Thoracic aorta (tissue), 2 donors: ENCODE data around the gene CMIP. TPM values are rescaled to one million over a fixed set of nuclear protein-coding genes. Genes with fewer than 3 reads are reported as not detected.

Experiments
- ATAC-seq: fragments of 150-250 bp; one replicate; pipeline ENCODE4 v1.8.0; 2017; ENCODE audit warnings: low read depth; ENCODE audit not compliant: insufficient number of reproducible peaks, low FRiP score
- DNase-seq: peaks from one replicate; pipeline ENCODE4 v3.0.0-alpha.2; 2020; ENCODE audit warnings: low spot score
- H3K27ac ChIP-seq, 2 donors: fragments of 200-600 bp; sonication (generic); 1 replicate in 1 of 2; 2 replicates in 1 of 2; pipeline ENCODE4 v1.5.1; 2016; ENCODE audit warnings: mild to moderate bottlenecking in 2 of 2, moderate library complexity in 2 of 2
- H3K27me3 ChIP-seq: fragments of 200-600 bp; sonication (generic); replicated peaks from 2 replicates; pipeline ENCODE4 v1.6.0; 2016; ENCODE audit warnings: mild to moderate bottlenecking; ENCODE audit not compliant: insufficient read depth
- H3K36me3 ChIP-seq: fragments of 200-600 bp; sonication (generic); one replicate; pipeline ENCODE4 v1.5.1; 2016
- H3K4me1 ChIP-seq, 2 donors: fragments of 200-600 bp; sonication (generic); 1 replicate in 1 of 2; 2 replicates in 1 of 2; pipeline versions ENCODE4 v1.5.1 to v1.6.0; 2016; ENCODE audit warnings: low read depth in 2 of 2, mild to moderate bottlenecking in 1 of 2; ENCODE audit not compliant: control insufficient read depth in 1 of 2
- H3K4me3 ChIP-seq: fragments of 200-600 bp; sonication (generic); 2 replicates; pipeline ENCODE4 v1.5.1; 2016; ENCODE audit warnings: mild to moderate bottlenecking
- H3K9me3 ChIP-seq: fragments of 200-600 bp; sonication (generic); 2 replicates; pipeline ENCODE4 v1.5.1; 2016
- total RNA-seq, 2 donors: library from RNA; depleted of rRNA; stranded (reverse); fragments of >200 nt; gene quantifications; one replicate each; pipeline versions ENCODE4 v1.1.0 to v1.2.3, GENCODE V29; 2016
- TF ChIP-seq, protein P1 (sequence below): fragments of 200-600 bp; sonication (generic); IDR thresholded peaks from one replicate; pipeline ENCODE4 v1.5.1; 2019; ENCODE audit warnings: antibody characterized with exemption

Gene CMIP
- total RNA-seq, 2 donors from 2014 or later = 20.8 to 46.8 TPM

DNA sequence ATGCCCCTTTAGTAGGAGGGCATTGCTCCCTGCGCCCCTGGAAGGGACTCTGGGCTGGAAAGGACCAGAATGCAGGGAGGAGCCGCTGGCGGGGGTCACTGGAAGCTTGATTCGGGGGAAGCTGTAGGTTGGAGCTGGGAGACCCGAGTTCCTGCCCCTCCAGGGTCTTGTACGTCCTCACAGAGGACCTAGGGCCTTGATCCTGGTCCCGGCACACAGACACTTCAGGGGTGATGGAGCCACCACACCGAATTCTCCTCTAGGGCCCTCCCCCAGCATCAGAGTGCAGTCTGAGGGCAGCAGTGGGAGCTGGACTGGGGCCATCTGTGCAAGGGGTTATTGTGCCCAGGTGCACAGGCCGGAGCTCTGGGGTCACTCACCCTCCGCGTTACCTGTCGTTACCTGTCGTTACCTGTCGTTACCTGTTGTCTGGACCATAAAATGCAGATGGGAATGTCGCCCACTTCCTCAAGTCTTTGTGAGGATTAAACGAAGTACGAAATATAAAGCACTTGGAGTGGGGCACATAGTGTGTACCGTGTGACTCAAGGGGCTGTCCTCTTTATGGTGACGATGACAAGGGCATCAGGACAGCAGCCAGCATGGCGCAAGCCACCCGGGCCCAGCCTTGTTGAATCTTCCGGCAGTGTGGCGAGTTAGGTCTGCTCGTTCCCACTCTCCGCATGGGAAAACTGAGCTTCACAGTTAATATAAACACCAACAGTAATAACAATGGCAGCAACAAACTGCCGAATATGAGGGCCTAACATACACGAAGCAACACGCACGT lies 48.6 kb downstream of the CMIP start:
- H3K27ac ChIP-seq = no peak overlapping the region
- TF ChIP-seq, protein P1, sequence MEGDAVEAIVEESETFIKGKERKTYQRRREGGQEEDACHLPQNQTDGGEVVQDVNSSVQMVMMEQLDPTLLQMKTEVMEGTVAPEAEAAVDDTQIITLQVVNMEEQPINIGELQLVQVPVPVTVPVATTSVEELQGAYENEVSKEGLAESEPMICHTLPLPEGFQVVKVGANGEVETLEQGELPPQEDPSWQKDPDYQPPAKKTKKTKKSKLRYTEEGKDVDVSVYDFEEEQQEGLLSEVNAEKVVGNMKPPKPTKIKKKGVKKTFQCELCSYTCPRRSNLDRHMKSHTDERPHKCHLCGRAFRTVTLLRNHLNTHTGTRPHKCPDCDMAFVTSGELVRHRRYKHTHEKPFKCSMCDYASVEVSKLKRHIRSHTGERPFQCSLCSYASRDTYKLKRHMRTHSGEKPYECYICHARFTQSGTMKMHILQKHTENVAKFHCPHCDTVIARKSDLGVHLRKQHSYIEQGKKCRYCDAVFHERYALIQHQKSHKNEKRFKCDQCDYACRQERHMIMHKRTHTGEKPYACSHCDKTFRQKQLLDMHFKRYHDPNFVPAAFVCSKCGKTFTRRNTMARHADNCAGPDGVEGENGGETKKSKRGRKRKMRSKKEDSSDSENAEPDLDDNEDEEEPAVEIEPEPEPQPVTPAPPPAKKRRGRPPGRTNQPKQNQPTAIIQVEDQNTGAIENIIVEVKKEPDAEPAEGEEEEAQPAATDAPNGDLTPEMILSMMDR = no peak
- no peaks in the 10 kb centered on the region for H3K4me1 ChIP-seq
- no peaks in the 10 kb centered on the region for H3K9me3 ChIP-seq
- no peaks in the 10 kb centered on the region for H3K27me3 ChIP-seq
- no peaks in the 10 kb centered on the region for H3K36me3 ChIP-seq
- DNase-seq (no peak), ATAC-seq (no peak)
- no peak overlapping the region for H3K4me3 ChIP-seq

DNA sequence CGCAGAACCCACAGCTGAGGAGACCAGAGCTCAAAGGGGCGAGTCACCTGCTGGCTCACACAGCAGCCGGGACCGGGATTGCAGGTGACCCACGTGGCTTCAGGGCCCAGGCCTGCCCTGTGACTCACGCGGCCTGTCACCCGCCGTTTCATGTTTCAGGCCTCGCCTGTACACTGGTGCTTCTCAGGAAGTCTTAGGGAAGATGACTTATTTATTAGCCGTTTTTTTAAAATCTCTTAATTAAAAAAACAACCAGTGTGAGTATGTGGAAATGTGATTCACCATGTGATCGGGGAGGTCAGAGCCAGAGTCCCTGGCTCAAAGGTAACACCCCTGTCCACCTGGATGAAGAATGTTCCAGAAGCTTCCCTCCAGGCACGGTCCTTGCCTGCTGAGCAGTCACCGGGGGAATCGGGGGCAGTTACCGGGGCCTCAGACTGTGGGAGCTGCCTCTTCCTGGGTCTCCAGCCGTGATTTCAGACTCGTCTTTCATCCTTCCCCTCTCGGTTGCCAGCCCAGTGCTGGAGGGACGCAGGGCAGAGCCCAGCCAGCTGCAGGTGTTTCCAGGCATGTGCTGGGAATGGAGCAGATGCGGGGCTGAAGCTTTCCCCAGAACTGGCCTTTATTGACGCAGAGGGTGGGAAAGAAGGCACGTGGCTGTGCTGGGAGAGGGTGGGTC lies 49.3 kb downstream of the CMIP start:
- Histone ChIP-seq H3K27ac (no peak overlapping the region), H3K27me3 (no peaks in the 10 kb centered on the region), H3K36me3 (no peaks in the 10 kb centered on the region), H3K4me1 (no peaks in the 10 kb centered on the region), H3K9me3 (no peaks in the 10 kb centered on the region), H3K4me3 (no peak overlapping the region)
- ATAC-seq = no peak
- DNase-seq = no peak
- TF ChIP-seq, protein P1 = no peak

DNA sequence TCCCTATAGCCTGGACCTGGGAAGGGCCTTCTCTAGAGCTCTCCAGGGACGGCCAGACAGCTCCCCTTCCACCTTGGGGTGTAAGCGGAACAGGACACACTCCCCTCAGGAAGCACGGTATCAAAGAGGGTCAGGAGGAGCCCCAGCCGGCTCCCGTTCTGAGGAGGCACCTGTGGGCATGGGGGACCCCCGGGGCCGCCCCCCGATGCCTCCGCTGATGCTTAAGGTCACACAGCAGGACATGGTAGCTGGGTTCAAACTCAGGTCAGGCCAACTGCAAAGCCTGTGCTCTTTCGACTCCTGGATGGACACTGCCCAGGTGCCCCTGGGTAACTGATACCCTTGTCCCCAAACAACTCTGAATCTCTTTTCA lies 49.8 kb downstream of the CMIP start:
- ATAC-seq = no peak

DNA sequence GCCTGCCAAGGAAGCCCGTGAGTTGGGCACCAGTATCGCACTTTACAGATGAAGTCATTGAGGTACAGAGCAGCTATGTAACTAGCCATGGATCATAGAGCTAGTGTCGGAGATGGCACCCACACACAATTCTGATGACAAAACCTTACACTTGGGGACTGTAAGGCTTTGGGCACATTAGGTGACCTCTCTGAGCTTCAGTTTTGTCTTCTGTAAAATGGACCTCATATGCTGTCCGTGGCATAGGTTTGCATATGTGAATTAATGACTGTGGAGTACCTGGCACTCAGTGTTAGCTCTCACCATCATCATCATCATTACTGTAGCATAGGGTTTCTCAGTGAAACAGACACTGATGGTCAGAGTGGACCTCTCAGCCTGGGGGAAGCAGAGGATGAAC lies 50.3 kb downstream of the CMIP start:
- Histone ChIP-seq H3K27ac (no peak overlapping the region), H3K36me3 (no peaks in the 10 kb centered on the region), H3K4me3 (no peak overlapping the region), H3K4me1 (no peaks in the 10 kb centered on the region), H3K9me3 (no peaks in the 10 kb centered on the region), H3K27me3 (no peaks in the 10 kb centered on the region)
- TF ChIP-seq, protein P1 = no peak
- DNase-seq (no peak), ATAC-seq (no peak)

More for the DNA sequence above, 49.8 kb downstream of the CMIP start:
- Histone ChIP-seq H3K9me3 (no peaks in the 10 kb centered on the region), H3K27me3 (no peaks in the 10 kb centered on the region), H3K27ac (no peak overlapping the region), H3K4me3 (no peak overlapping the region), H3K36me3 (no peaks in the 10 kb centered on the region), H3K4me1 (no peaks in the 10 kb centered on the region)
- TF ChIP-seq, protein P1 = no peak
- DNase-seq = no peak

DNA sequence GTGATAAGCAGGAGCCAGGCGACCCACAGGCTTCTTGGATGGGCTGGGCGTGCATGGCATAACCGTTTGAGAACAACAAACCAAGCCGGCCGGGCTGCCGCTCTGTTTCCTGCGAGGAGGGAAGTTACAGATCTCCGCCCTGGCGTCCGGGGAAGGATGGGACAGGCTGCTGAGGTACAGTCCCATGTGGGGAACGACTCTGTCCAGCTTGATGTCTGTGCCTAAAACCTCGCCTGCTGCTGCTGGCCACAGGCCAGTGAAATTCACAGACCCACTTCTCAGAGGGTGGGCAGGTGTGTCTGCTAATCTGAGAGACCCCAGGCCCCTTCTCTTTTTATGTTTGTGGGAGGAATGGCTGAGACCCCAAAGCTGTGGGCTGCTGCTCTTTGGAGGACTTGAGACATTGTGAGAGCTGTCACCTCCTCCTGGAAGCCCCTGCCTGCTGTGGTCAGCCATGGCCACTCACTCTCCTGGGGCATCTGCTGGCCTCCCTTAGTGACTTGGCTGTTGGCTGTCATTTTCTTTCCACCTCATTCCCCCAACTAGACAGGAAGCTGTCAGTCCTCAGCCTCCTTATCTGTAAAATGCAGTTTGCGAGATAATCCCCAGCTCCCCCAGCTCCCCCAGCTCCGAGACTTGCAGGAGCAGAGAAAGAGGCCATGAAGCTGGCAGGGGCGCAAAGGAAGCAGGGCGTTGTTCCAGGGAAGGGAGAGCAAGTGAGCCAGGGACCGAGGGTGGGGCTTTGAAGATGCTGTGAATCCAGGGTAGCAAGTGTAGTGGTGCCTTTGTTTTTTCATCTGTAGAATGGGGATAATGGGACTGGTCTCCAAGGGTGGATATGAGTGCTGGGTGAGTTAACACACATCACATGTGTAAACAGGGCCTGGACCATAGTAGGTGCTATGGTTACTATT lies 51.0 kb downstream of the CMIP start:
- no peak overlapping the region for H3K27ac ChIP-seq
- DNase-seq = no peak
- no peaks in the 10 kb centered on the region for H3K9me3 ChIP-seq
- TF ChIP-seq, protein P1 = no peak
- H3K27me3 ChIP-seq = no peaks in the 10 kb centered on the region
- no peaks in the 10 kb centered on the region for H3K36me3 ChIP-seq
- H3K4me3 ChIP-seq = no peak overlapping the region
- peaks cover 2 to 3% of the 10 kb centered on the region in 2 donors for H3K4me1 ChIP-seq
- ATAC-seq = no peak
